ENCODE measurements around the gene NUCB1. TPM values are rescaled to one million over a fixed set of nuclear protein-coding genes. Genes with fewer than 3 reads are reported as not detected.
A peak's percentile ranks its signal among the peaks of the same experiment; 100 is the strongest.
"Not testable (repeated sequence)": the region's sequence is repeated elsewhere in the genome, so short reads cannot be mapped to it uniquely, and the experiment has no call there.

Gene NUCB1
- total RNA-seq, 1 donor from 2014 or later = 160 TPM

DNA sequence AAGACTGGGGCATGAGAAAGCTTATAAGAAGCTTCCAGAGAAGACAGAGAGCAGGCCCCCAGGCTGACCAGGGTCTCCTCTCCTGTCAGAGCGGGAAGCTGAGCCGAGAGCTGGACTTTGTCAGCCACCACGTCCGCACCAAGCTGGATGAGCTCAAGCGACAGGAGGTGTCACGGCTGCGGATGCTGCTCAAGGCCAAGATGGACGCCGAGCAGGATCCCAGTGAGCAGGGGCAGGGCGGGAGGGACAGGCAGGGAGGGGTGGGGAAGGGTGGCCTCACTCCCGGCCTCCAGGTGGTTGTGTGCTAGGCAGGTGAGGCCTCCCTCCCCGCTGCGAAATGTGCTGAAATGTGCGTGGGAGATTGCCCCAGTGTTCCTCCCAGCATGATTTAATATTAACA lies 5.6 kb downstream of the NUCB1 start:
- no peak for DNase-seq (ENCODE audit: low read depth in 2 of 2)

DNA sequence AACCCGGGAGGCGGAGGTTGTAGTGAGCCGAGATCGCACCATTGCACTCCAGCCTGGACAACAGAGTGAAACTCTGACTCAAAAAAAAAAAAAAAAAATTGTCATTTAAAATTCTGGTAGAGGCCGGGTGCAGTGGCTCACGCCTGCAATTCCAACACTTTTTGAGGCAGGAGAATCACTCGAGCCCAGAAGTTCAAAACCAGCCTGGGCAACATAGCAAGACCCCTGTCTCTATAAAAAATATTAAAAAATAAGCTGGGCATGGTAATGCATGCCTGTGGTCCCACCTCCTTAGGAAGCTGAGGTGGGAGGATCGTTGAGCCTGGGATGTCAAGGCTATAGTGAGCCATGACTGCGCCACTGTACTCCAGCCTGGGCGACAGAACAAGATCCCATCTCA lies 6.2 kb downstream of the NUCB1 start:
- DNase-seq (ENCODE audit: low read depth in 2 of 2) = no peak

DNA sequence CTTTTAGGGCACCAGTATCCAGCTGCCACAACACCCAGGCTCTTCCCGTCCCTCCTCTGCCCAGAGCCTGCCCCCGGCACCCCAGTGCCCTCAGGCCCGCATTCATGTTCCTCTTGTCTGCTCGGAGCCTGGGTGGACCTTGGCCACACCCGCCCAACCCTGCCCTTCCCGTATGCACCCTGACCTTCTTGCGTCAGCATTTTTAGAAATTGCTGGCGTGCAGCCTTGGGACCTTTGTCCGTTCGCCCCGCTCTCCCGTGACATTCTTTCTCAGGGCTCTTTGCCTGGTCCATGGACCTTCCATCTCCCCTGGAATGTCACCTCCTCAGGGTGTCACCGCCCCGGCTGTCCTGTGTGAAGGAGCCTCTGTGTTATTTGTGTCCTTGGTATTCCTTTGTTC lies 7.6 kb downstream of the NUCB1 start:
- no peak for DNase-seq (ENCODE audit: low read depth in 2 of 2)

DNA sequence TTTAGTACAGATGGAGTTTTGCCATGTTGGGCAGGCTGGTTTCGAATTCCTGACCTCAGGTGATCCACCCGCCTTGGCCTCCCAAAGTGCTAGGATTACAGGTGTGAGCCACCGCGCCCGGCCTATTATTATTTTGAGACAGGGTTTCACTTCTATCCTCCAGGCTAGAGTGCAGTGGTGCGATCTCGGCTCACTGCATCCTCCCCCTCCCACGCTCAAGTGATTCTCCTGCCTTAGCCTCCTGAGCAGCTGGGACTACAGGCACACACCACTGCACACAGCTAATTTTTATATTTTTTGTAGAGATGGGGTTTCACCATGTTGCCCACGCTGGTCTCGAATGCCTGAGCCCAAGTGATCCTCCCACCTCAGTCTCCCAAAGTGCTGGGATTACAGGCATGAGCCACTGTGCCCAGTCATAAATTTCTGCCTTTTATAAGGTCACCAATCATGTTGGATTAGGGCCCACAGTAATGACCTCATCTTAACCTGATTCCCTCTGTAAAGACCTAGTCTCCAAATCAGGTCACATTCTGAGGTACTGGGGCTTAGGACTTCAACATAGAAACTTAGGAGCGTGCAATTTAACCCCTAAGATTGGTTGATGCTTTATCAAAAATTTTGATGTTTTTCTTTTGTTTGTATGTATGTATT lies 9.4 kb downstream of the NUCB1 start:
- DNase-seq (ENCODE audit: low read depth in 2 of 2) = not testable (repeated sequence)

DNA sequence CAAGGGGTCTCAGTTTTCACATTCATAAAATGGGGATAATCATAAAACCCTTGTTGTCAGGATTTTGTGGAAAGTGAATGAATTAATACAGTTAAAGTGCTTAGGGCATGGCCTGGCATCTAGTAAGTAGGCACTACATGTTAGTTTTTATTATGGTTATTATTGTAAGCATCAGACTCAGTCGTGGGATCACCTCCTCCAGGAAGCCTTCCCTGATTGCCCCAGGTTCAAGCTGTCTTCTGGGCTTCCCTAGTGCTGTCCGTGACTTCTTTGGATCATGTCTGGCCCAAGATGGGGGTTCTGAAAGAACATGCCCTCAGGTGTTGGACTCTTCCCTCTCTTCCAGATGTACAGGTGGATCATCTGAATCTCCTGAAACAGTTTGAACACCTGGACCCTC lies 10.7 kb downstream of the NUCB1 start:
- DNase-seq (ENCODE audit: low read depth in 2 of 2) = no peak

DNA sequence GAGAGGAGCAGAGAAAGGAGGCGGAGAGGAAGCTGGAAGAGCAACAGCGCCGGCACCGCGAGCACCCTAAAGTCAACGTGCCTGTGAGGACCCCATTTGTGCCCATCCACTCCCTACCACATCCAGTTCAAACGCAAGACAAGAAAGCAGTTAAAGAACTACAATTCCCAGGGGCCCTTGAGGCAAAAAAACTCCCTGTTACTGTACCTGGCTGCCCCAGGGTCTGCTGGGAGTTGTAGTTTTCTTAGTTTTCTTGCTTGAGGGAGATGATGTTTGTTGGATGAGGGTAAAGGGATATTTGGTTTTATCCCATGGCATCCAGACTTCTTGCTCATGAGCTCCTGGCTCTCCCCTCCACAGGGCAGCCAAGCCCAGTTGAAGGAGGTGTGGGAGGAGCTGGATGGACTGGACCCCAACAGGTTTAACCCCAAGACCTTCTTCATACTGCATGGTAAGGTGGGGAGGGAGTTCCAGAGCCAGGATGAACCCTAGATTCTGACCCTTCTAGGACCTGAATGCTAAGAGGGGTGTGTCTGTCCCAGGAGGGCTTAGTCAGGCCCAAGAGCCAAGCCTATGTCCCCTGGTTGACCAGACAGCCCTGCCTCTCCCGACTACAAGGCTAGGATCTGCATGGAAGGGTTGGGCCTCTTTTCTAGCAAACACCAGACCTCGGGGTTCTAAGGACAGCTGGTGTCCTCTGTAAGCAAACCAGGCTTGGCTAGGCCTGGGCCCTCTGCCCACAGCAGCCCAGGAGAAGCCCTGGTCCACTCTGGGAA lies 13.2 kb downstream of the NUCB1 start:
- no peak for DNase-seq (ENCODE audit: low read depth in 2 of 2)

DNA sequence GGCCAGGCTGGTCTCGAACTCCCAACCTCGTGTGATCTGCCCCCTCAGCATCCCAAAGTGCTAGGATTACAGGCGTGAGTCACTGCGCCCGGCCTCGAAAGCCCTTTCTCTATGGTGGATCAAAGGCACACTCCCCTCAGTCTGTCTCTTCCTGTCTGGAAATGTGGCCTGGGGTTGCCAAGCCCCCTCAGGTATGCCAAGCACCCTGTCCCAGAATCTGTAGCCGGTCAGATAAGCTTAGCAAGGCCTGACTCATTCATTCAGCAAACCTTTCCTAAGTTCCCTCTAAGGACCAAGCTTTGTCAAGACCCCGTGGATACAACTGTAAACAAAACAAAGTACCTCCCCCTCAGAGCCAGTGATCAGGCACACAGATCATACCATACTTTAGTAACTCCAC lies 14.1 kb downstream of the NUCB1 start:
- no peak for DNase-seq (ENCODE audit: low read depth in 2 of 2)

DNA sequence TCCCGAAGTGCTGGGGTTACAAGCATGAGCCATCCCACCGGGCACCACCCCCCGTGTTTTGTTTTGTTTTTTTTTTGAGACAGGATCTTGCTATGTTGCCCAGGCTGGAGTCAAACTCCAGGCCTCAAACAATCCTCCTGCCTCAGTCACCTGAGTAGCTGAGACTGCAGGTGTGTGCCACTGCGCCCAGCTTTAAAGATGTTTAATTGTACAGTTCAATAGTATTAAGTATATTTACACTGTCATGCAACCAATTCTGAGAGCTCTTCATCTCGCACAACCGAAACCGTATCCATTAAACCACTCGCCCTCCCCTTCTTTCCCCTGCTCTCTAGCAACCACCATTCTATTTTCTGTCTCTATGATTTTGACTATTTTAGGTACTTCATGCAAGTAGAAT lies 15.6 kb downstream of the NUCB1 start:
- no peak for DNase-seq (ENCODE audit: low read depth in 2 of 2)

DNA sequence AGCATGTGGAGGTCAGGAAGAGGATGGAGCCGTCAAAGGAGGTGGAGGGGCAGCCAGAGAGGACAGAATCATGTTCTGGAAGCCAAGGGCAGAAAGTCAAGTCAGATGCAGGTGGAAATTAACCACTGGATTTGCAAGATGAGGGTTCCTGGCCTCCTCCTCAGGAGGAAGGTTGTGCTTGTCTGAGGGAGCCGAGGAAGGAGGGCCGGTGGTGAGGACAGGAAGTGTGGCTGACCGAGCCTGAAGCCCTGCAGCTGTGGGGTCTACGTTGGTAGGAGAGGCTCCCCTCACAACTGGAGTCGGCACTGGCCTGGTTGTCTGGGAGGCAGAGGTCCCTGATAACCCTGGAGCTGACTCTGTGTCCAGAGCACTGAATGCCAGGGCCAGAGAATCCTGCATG lies 18.0 kb downstream of the NUCB1 start:
- no peak for DNase-seq (ENCODE audit: low read depth in 2 of 2)

DNA sequence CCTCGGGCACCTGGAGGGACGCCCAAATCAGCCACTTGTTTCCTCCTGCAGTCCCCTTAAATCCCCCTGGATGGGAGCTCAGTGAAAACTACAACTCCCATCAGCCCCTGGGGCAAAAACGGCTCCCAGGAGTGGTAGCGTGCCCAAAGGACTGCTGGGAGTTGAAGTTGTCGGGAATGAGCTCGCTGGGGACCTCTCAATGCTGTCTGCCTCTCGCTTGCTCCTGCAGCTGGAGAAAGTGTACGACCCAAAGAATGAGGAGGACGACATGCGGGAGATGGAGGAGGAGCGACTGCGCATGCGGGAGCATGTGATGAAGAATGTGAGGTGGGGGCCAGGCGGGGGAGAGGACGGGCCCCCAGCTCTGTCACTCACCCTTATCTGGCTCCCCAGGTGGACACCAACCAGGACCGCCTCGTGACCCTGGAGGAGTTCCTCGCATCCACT lies 18.7 kb downstream of the NUCB1 start:
- DNase-seq (ENCODE audit: low read depth in 2 of 2) = peak in 1 of 2 donors; percentile 23

DNA sequence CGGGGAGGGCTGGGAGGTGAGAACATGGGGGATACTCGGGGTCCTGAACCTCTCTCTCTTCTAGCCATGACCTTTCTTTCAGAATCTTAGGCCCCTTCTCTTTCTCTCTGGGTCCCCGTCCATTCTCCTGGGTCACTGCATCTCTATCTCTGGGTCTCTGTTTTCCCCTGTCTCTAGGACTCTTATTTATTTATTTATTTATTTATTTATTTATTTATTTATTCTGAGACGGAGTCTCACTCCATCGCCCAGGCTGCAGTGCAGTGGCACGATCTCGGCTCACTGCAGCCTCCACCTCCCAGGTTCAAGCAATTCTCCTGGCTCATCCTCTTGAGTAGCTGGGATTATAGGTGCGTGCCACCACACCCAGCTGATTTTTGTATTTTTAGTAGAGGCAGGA lies 19.2 kb downstream of the NUCB1 start:
- DNase-seq (ENCODE audit: low read depth in 2 of 2) = not testable (repeated sequence)

DNA sequence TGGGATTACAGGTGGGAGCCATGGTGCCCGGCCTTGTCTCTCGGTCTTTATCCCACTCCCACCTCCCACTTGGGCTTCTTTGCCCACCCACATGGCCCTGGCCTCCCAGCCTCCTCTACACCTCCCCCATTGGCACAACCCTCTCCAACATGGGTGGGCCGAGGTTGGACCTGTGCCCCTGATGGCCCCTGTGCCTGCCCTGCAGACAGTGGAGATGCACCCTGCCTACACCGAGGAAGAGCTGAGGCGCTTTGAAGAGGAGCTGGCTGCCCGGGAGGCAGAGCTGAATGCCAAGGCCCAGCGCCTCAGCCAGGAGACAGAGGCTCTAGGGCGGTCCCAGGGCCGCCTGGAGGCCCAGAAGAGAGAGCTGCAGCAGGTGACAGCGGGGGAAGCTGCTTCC lies 20.8 kb downstream of the NUCB1 start:
- no peak for DNase-seq (ENCODE audit: low read depth in 2 of 2)

DNA sequence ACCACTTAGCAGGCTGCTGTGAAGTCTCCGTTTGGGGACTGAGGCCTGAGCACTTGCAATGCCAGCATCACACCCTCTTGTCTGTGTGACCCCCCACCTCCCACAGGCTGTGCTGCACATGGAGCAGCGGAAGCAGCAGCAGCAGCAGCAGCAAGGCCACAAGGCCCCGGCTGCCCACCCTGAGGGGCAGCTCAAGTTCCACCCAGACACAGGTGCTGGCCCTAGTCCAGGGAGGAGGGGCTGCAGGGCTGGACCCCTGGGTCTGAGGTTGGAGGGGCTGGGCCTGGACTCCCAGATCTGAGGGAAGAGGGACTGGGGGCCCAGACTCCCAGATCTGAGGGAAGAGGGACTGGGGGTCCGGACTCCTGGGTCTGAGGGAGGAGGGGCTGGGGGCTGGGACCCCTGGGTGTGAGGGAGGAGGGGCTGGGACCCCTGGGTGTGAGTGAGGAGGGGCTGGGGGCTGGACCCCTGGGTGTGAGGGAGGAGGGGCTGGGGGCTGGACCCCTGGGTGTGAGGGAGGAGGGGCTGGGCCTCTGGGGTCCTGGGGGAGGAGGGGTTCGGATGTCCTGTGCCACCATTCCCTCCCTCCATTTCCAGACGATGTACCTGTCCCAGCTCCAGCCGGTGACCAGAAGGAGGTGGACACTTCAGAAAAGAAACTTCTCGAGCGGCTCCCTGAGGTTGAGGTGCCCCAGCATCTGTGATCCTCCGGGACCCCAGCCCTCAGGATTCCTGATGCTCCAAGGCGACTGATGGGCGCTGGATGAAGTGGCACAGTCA lies 21.8 kb downstream of the NUCB1 start:
- no peak for DNase-seq (ENCODE audit: low read depth in 2 of 2)

DNA sequence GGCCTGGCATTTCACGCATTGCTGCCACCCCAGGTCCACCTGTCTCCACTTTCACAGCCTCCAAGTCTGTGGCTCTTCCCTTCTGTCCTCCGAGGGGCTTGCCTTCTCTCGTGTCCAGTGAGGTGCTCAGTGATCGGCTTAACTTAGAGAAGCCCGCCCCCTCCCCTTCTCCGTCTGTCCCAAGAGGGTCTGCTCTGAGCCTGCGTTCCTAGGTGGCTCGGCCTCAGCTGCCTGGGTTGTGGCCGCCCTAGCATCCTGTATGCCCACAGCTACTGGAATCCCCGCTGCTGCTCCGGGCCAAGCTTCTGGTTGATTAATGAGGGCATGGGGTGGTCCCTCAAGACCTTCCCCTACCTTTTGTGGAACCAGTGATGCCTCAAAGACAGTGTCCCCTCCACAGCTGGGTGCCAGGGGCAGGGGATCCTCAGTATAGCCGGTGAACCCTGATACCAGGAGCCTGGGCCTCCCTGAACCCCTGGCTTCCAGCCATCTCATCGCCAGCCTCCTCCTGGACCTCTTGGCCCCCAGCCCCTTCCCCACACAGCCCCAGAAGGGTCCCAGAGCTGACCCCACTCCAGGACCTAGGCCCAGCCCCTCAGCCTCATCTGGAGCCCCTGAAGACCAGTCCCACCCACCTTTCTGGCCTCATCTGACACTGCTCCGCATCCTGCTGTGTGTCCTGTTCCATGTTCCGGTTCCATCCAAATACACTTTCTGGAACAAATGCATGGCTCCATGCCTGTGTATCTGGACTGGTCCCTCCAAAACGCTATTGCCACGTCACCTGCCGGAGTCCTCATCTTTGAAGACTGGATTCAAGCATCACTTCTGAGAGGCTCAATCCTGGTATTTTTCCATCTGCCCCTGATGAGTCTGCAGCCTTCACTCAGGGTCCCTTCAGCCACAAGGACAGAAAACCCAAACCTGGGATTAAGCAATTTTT lies 22.7 kb downstream of the NUCB1 start:
- no peak for DNase-seq (ENCODE audit: low read depth in 2 of 2)

DNA sequence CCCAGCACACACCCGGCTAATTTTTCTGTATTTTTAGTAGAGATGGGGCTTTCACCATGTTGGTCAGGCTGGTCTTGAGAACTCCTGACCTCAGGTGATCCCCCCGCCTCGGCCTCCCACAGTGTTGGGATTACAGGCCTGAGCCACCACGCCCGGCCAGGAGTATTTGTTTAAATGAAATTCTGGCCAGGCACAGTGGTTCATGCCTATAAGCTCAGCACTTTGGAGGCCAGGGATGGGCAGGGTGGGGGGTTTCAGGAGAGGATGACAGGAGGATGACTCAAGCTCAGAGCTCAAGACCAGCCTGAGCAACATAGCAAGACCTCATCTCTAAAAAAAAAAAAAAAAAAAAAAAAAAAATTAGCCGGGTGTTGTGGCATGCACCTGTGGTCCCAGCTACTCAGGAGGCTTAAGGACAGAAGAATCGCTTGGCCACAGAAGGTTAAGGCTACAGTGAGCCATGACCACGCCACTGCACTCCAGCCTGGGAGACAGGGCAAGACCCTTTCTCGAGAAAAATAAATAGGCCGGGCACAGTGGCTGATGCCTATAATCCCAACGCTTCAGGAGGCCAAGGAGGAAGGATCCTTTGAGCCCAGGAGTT lies 25.2 kb downstream of the NUCB1 start:
- DNase-seq (ENCODE audit: low read depth in 2 of 2) = peak in 1 of 2 donors; percentile 50

DNA sequence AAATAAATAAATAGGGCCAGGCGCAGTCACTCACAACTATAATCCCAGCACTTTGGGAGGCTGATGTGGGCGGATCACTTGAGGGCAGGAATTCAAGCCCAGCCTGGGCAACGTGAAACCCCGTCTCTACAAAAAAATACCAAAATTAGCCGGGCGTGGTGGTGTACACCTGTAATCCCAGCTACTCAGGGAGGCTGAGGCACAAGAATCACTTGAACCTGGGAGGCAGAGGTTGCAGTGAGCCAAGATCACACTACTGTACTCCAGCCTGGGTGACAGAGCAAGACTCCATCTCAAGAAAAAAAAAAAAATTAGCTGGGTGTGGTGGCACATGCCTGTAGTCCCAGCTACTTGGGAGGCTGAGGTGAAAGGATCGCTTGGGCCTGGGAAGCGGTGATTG lies 25.8 kb downstream of the NUCB1 start:
- not testable (repeated sequence) for DNase-seq (ENCODE audit: low read depth in 2 of 2)

DNA sequence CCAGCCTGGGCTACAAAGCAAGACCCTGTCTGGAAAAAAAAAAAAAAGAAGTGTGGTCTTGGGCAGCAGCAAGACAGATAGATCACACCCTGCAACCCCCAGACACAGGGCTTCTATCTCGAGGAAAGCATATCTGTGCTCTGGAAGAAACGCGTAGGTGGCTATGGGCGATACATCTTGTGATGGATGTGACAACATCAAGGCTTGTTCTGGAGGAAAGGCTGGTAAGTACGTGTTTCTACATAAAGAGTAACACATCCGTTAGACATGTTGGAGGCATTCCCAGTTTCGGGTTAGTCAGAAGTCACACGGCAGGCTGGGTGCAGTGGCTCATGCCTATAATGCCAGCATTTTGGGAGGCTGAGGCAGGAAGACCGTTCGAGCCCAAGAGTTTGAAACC lies 26.8 kb downstream of the NUCB1 start:
- peak; percentile 84 to 95 for DNase-seq (ENCODE audit: low read depth in 2 of 2)

DNA sequence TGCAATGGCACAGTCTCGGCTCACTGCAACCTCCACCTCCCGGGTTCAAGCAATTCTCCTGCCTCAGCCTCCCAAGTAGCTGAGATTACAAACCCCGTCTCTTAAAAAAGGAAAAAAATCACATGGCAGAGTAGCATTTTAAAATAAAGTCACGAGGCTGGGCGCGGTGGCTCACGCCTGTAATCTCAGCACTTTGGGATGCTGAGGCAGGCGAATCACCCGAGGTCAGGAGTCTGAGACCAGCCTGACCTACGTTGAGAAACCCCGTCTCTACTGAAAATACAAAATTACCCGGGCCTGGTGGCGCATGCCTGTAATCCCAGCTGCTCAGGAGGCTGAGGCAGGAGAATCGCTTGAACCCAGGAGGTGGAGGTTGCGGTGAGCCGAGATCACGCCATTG lies 27.6 kb downstream of the NUCB1 start:
- DNase-seq (ENCODE audit: low read depth in 2 of 2) = not testable (repeated sequence)

DNA sequence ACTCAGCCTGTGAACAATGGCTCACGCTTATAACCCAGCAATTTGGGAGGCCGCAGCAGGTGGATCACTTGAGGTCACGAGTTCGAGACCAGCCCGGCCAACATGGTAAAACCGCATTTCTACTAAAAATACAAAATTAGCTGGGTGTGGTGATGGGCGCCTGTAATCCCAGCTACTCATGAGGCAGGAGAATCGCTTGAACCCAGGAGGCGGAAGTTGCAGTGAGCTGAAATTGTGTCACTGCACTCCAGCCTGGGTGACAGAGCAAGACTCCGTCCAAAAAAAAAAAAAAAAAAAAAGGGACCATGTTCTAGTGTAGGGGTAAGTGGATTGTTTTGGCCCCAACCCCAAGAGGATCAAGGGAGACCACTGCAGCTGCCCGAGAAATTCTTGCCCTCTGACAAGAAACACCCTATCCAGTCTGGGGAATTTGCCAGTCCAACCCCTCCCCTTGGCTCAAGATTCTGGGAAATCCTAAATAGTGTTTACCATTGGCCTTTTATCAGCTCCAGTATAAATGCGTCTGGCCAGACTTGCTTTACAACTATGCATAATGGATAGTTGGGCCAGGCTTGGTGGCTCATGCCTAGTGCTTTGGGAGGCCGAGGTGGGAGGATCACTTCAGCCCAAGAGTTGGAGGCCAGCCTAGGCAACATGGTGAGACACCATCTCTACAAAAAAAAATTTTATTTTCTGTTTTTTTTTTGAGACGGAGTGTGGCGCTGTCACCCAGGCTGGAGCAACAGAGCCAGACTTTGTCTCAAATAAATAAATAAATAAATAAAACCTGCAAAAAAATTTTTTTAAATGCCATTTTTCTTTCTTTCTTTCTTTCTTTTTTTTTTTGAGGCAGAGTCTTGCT lies 28.3 kb downstream of the NUCB1 start:
- DNase-seq (ENCODE audit: low read depth in 2 of 2) = no peak

DNA sequence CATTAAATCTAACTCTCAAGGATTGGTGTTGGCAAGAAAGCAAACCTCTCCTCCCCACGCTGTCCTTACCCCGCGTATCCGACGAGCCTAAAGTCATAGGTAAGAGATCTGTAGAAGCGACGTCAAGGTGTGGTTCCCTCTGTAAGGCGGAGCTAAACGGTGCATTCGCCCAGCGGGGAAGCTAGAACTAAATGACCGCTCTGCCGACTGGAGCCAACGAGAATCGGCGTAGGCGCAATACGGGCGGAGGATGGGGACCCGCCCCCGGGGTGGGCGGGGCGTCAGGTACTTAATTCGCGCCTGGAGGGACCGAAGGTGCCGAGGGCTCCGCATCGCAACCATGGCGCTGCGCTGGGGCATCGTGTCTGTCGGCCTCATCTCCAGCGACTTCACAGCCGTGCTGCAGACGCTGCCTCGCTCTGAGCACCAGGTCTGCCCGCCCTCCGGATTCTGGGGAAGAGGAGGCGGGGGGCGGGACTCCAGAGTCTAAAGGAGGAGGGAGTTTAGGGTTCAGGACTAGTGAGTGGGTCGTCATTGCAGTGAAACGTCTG lies 33.3 kb downstream of the NUCB1 start, which contains the start of gene DHDH:
Gene DHDH (plus strand): TSS at position 318 of the 551 bp plus-strand sequence. CDS start 23 bp downstream, at position 341.
- peak; percentile 53 to 62 for DNase-seq (ENCODE audit: low read depth in 2 of 2)
